NCI-H82 treated with DMSO at 0.1 percent for 48 hours (cell line): ENCODE results near the gene EPC1.
"Not testable (repeated sequence)": the region's sequence is repeated elsewhere in the genome, so short reads cannot be mapped to it uniquely, and the experiment has no call there.

Experiments used
- DNase-seq: peaks from one replicate; lab custom pipeline; 2025; ENCODE audit not compliant: unreplicated experiment; lab: John Stamatoyannopoulos, UW

The EPC1 gene

GRCh38 chr10:32241946-32242345, 105.0 kb downstream of the EPC1 start:
- DNase-seq: no peak

GRCh38 chr10:32240471-32240870, 106.5 kb downstream of the EPC1 start:
- DNase-seq: no peak

GRCh38 chr10:32239769-32240168, 107.2 kb downstream of the EPC1 start:
- DNase-seq: no peak

GRCh38 chr10:32237644-32238345, 109.2 kb downstream of the EPC1 start:
- no peak for DNase-seq

- DNase-seq: no peak
Observed at GRCh38 chr10:32234471-32234870, 112.5 kb downstream of the EPC1 start.

GRCh38 chr10:32233375-32233774, 113.6 kb downstream of the EPC1 start:
- DNase-seq: not testable (repeated sequence)

- no peak for DNase-seq
Observed at GRCh38 chr10:32232378-32232777, 114.6 kb downstream of the EPC1 start.

- not testable (repeated sequence) for DNase-seq
Observed at GRCh38 chr10:32229788-32230187, 117.2 kb downstream of the EPC1 start.

- DNase-seq: no peak
Observed at GRCh38 chr10:32229170-32229569, 117.8 kb downstream of the EPC1 start.

GRCh38 chr10:32227802-32228201, 119.2 kb downstream of the EPC1 start:
- DNase-seq: no peak

- DNase-seq: no peak
Observed at GRCh38 chr10:32226624-32227023, 120.3 kb downstream of the EPC1 start.

- no peak for DNase-seq
Observed at GRCh38 chr10:32225976-32226375, 121.0 kb downstream of the EPC1 start.

- DNase-seq: not testable (repeated sequence)
Observed at GRCh38 chr10:32222376-32222775, 124.6 kb downstream of the EPC1 start.

- not testable (repeated sequence) for DNase-seq
Observed at GRCh38 chr10:32219156-32219555, 127.8 kb downstream of the EPC1 start.

GRCh38 chr10:32218206-32219044, 128.5 kb downstream of the EPC1 start:
- DNase-seq: not testable (repeated sequence)
